H9 (cell line): ENCODE results near the gene BRMS1. TPM values are rescaled to one million over a fixed set of nuclear protein-coding genes. Genes with fewer than 3 reads are reported as not detected.

Experiments
- DNase-seq: peaks from one replicate; pipeline ENCODE4 v3.0.0-alpha.2; 2017
- H2AFZ ChIP-seq: one replicate; pipeline ENCODE4 v1.6.1; 2013; ENCODE audit warnings: mild to moderate bottlenecking, low read length, control low read depth, moderate library complexity
- H2AK5ac ChIP-seq: 2 replicates; pipeline ENCODE4 v1.6.1; 2013; ENCODE audit warnings: low read length, control low read depth, mixed read lengths; ENCODE audit not compliant: insufficient read length
- H2BK120ac ChIP-seq: one replicate; pipeline ENCODE4 v1.6.1; 2013; ENCODE audit warnings: low read depth, mild to moderate bottlenecking, low read length, control low read depth, inconsistent platforms; ENCODE audit not compliant: poor library complexity, severe bottlenecking
- H2BK12ac ChIP-seq: 2 replicates; pipeline ENCODE4 v1.6.1; 2013; ENCODE audit warnings: low read length, control low read depth, mixed read lengths, low read depth; ENCODE audit not compliant: insufficient read length
- H2BK15ac ChIP-seq: 2 replicates; pipeline ENCODE4 v1.6.1; 2013; ENCODE audit warnings: low read depth, low read length, control low read depth
- H2BK20ac ChIP-seq: one replicate; pipeline ENCODE4 v1.6.1; 2013; ENCODE audit warnings: low read depth, mild to moderate bottlenecking, low read length, control low read depth, inconsistent platforms; ENCODE audit not compliant: poor library complexity, severe bottlenecking
- H2BK5ac ChIP-seq: 2 replicates; pipeline ENCODE4 v1.6.1; 2013; ENCODE audit warnings: low read length, control low read depth, mixed read lengths; ENCODE audit not compliant: insufficient read length
- H3K14ac ChIP-seq: 2 replicates; pipeline ENCODE4 v1.6.1; 2013; ENCODE audit warnings: low read length, control low read depth; ENCODE audit not compliant: insufficient read depth
- H3K18ac ChIP-seq: 2 replicates; pipeline ENCODE4 v1.6.1; 2013; ENCODE audit warnings: low read depth, mild to moderate bottlenecking, mixed read lengths, low read length, control low read depth; ENCODE audit not compliant: insufficient read length
- H3K23ac ChIP-seq: 2 replicates; pipeline ENCODE4 v1.6.1; 2013; ENCODE audit warnings: low read length, control low read depth, mixed read lengths, low read depth; ENCODE audit not compliant: insufficient read length
- H3K23me2 ChIP-seq: 2 replicates; pipeline ENCODE4 v1.6.1; 2013; ENCODE audit warnings: low read depth, mild to moderate bottlenecking, mixed read lengths, low read length, control low read depth; ENCODE audit not compliant: insufficient read length, poor library complexity, severe bottlenecking
- H3K27ac ChIP-seq: 2 replicates; pipeline ENCODE4 v1.5.1; 2013; ENCODE audit warnings: low read length, control low read depth, mixed read lengths, low read depth; ENCODE audit not compliant: insufficient read length
- H3K27me3 ChIP-seq: 2 replicates; pipeline ENCODE4 v1.6.1; 2013; ENCODE audit warnings: low read length, control low read depth, inconsistent platforms; ENCODE audit not compliant: insufficient read depth
- H3K4ac ChIP-seq: 2 replicates; pipeline ENCODE4 v1.6.1; 2013; ENCODE audit warnings: low read depth, mild to moderate bottlenecking, control low read depth, inconsistent platforms, low read length, moderate library complexity
- H3K4me1 ChIP-seq: 2 replicates; pipeline ENCODE4 v1.6.1; 2013; ENCODE audit warnings: low read length, control low read depth, inconsistent platforms; ENCODE audit not compliant: insufficient read depth
- H3K4me2 ChIP-seq: 2 replicates; pipeline ENCODE4 v1.6.1; 2013; ENCODE audit warnings: low read length, control low read depth, mixed read lengths; ENCODE audit not compliant: insufficient read length, insufficient read depth
- H3K56ac ChIP-seq: 2 replicates; pipeline ENCODE4 v1.6.1; 2013; ENCODE audit warnings: low read depth, mild to moderate bottlenecking, mixed read lengths, low read length, control low read depth; ENCODE audit not compliant: insufficient read length
- H3K79me1 ChIP-seq: 2 replicates; pipeline ENCODE4 v1.6.1; 2013; ENCODE audit warnings: low read depth, mild to moderate bottlenecking, moderate library complexity, low read length, control low read depth, inconsistent platforms; ENCODE audit not compliant: insufficient read depth, poor library complexity, severe bottlenecking
- H3K79me2 ChIP-seq: 2 replicates; pipeline ENCODE4 v1.6.1; 2013; ENCODE audit warnings: low read length, control low read depth, inconsistent platforms; ENCODE audit not compliant: insufficient read depth
- H3K9ac ChIP-seq: 2 replicates; pipeline ENCODE4 v1.6.1; 2013; ENCODE audit warnings: low read length, control low read depth, mixed read lengths; ENCODE audit not compliant: insufficient read length; ENCODE audit errors: extremely low read depth
- H3K9me3 ChIP-seq: one replicate; pipeline ENCODE4 v1.6.1; 2013; ENCODE audit warnings: low read depth, low read length, inconsistent platforms; ENCODE audit not compliant: control insufficient read depth
- H3T11ph ChIP-seq: one replicate; pipeline ENCODE4 v1.6.1; 2013; ENCODE audit warnings: mild to moderate bottlenecking, low read length, control low read depth, inconsistent platforms
- H4K20me1 ChIP-seq: one replicate; pipeline ENCODE4 v1.6.1; 2013; ENCODE audit not compliant: control insufficient read depth, insufficient read length, insufficient read depth
- H4K5ac ChIP-seq: 2 replicates; pipeline ENCODE4 v1.6.1; 2013; ENCODE audit warnings: low read depth, mild to moderate bottlenecking, mixed read lengths, low read length, control low read depth; ENCODE audit not compliant: insufficient read length
- H4K8ac ChIP-seq: replicated peaks from 2 replicates; pipeline ENCODE4 v1.6.1; 2013; ENCODE audit warnings: low read length, control low read depth, mixed read lengths, low read depth; ENCODE audit not compliant: insufficient read length
- H4K91ac ChIP-seq: 2 replicates; pipeline ENCODE4 v1.6.1; 2013; ENCODE audit warnings: low read depth, mild to moderate bottlenecking, moderate library complexity, mixed read lengths, low read length, control low read depth; ENCODE audit not compliant: insufficient read length
- H3K27ac Mint-ChIP-seq, 3 experiments: 2 replicates in 2 of 3; 3 replicates in 1 of 3; pipeline ENCODE4 v1.8.0; 2020 to 2021; ENCODE audit warnings: mixed read lengths in 3 of 3, mild to moderate bottlenecking in 1 of 3, moderate library complexity in 1 of 3
- H3K27me3 Mint-ChIP-seq: 2 replicates; pipeline ENCODE4 v1.8.0; 2021; ENCODE audit warnings: low read depth, mild to moderate bottlenecking, moderate library complexity, mixed read lengths
- H3K36me3 Mint-ChIP-seq, 3 experiments: 2 replicates in 2 of 3; 3 replicates in 1 of 3; pipeline ENCODE4 v1.8.0; 2020 to 2021; ENCODE audit warnings: low read depth in 3 of 3, mixed read lengths in 3 of 3; ENCODE audit not compliant: insufficient read depth in 1 of 3
- H3K4me1 Mint-ChIP-seq, 2 experiments: 2 replicates each; pipeline ENCODE4 v1.8.0; 2020; ENCODE audit warnings: mixed read lengths in 2 of 2
- H3K4me3 Mint-ChIP-seq, 2 experiments: 2 replicates in 1 of 2; 3 replicates in 1 of 2; pipeline ENCODE4 v1.8.0; 2020 to 2021; ENCODE audit warnings: mild to moderate bottlenecking in 2 of 2, mixed read lengths in 2 of 2, moderate library complexity in 1 of 2
- H3K9me3 Mint-ChIP-seq, 2 experiments: 2 replicates in 1 of 2; 3 replicates in 1 of 2; pipeline ENCODE4 v1.8.0; 2020; ENCODE audit warnings: mild to moderate bottlenecking in 2 of 2, mixed read lengths in 2 of 2, moderate library complexity in 1 of 2
- WGBS: extraction: QIAGEN DNeasy Blood & Tissue Kit; methylation state at CpG from one replicate; pipeline ENCODE4 v1.1.7; 2013; ENCODE audit warnings: missing lambda C conversion rate, low lambda C conversion rate, mixed read lengths; ENCODE audit not compliant: insufficient read length; ENCODE audit errors: extremely low coverage; 5-methylcytosine and 5-hydroxymethylcytosine counted together
- total RNA-seq: library from RNA; stranded (reverse); gene quantifications from 2 replicates; pipeline ENCODE4 v1.2.1, GENCODE V29; 2021
- TF ChIP-seq, protein P1 (sequence below): fragments of 200-600 bp; sonication (generic); conservative IDR thresholded peaks from 3 replicates; pipeline ENCODE4 v1.8.0; 2021; ENCODE audit warnings: antibody characterized with exemption, mild to moderate bottlenecking

Gene BRMS1
- total RNA-seq, 1 experiment from 2014 or later = 50.1 TPM

DNA sequence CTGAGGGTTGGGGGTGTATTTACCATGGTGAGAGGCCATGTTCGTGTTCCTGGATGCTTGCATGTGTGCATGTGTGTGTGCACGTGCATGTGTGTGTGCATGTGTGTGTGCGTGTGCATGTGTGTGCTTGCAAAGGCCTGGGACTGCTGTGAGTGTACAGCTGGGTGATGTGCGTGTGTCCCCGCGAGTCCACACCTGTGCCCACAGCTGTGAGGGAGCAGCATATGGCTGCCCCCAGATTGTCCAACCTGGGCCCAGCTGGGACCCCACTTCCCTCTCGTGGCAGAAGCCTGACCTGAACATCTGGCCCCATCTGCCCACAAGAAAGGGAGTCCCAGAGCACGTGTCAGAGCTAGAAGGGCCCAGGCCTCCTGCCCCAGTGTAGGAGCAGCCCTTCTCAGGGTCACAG lies 19.6 kb downstream of the BRMS1 start:
- peaks cover 2% of the 10 kb centered on the region in 2 experiments for H3K9me3 Mint-ChIP-seq
- H3K9me3 ChIP-seq = no peaks in the 10 kb centered on the region
- H3K9ac ChIP-seq = no peak overlapping the region
- H4K91ac ChIP-seq = no peak overlapping the region
- no peak overlapping the region for H2BK120ac ChIP-seq
- H3K23ac ChIP-seq = no peak overlapping the region
- H3K14ac ChIP-seq = no peak overlapping the region
- no peak overlapping the region for H2BK5ac ChIP-seq
- no peaks in the 10 kb centered on the region for H3K27me3 ChIP-seq
- no peaks in the 10 kb centered on the region for H3K23me2 ChIP-seq
- 0 out of 2 replicates have a peak, but pooled peaks cover 3% of the 10 kb centered on the region for H3K4me1 ChIP-seq
- H3K79me1 ChIP-seq = no peaks in the 10 kb centered on the region
- H2BK12ac ChIP-seq = no peak overlapping the region
- peaks cover 0 to 1% (median under 1%) of the 10 kb centered on the region in 3 experiments; a peak in 4 of 7 replicates for H3K36me3 Mint-ChIP-seq
- no peak overlapping the region for H4K5ac ChIP-seq
- TF ChIP-seq, protein P1, sequence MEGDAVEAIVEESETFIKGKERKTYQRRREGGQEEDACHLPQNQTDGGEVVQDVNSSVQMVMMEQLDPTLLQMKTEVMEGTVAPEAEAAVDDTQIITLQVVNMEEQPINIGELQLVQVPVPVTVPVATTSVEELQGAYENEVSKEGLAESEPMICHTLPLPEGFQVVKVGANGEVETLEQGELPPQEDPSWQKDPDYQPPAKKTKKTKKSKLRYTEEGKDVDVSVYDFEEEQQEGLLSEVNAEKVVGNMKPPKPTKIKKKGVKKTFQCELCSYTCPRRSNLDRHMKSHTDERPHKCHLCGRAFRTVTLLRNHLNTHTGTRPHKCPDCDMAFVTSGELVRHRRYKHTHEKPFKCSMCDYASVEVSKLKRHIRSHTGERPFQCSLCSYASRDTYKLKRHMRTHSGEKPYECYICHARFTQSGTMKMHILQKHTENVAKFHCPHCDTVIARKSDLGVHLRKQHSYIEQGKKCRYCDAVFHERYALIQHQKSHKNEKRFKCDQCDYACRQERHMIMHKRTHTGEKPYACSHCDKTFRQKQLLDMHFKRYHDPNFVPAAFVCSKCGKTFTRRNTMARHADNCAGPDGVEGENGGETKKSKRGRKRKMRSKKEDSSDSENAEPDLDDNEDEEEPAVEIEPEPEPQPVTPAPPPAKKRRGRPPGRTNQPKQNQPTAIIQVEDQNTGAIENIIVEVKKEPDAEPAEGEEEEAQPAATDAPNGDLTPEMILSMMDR = no peak
- no peak for DNase-seq
- H3T11ph ChIP-seq = no peak overlapping the region
- no peak overlapping the region for H3K27ac Mint-ChIP-seq
- H2BK20ac ChIP-seq = no peak overlapping the region
- H3K79me2 ChIP-seq = no peaks in the 10 kb centered on the region
- no peak overlapping the region for H3K18ac ChIP-seq
- peaks cover 15% of the 10 kb centered on the region for H3K27me3 Mint-ChIP-seq
- no peak overlapping the region for H2BK15ac ChIP-seq
- no CpG with 5 or more reads among the region's 8 CpGs for WGBS
- H4K8ac ChIP-seq = no peak overlapping the region
- H2AK5ac ChIP-seq = no peak overlapping the region
- no peaks in the 10 kb centered on the region for H4K20me1 ChIP-seq
- no peak overlapping the region for H3K56ac ChIP-seq
- no peak overlapping the region for H3K4me2 ChIP-seq
- peaks cover 9 to 22% of the 10 kb centered on the region in 2 experiments for H3K4me1 Mint-ChIP-seq
- no peak overlapping the region for H3K4ac ChIP-seq
- H3K4me3 Mint-ChIP-seq = no peak overlapping the region
- no peak overlapping the region for H2AFZ ChIP-seq
- no peak overlapping the region for H3K27ac ChIP-seq
